Uterus (tissue), 2 donors: ENCODE measurements around the gene TIMM10B.

Experiments
- POLR2A ChIP-seq, 2 donors: fragments of 450-650 bp; IDR thresholded peaks; one replicate each; pipeline ENCODE4 v1.6.1; 2016; ENCODE audit warnings: antibody characterized with exemption in 2 of 2, mild to moderate bottlenecking in 1 of 2, moderate library complexity in 1 of 2
- TF ChIP-seq, protein P1 (sequence below), 4 experiments: fragments of 200-600 bp in 2 of 4; fragments of 450-650 bp in 2 of 4; sonication (generic) in 2 of 4; IDR thresholded peaks; one replicate each; pipeline ENCODE4 v1.5.1; 2016 to 2019; ENCODE audit warnings: antibody characterized with exemption in 4 of 4, mild to moderate bottlenecking in 2 of 4, moderate library complexity in 1 of 4

DNA sequence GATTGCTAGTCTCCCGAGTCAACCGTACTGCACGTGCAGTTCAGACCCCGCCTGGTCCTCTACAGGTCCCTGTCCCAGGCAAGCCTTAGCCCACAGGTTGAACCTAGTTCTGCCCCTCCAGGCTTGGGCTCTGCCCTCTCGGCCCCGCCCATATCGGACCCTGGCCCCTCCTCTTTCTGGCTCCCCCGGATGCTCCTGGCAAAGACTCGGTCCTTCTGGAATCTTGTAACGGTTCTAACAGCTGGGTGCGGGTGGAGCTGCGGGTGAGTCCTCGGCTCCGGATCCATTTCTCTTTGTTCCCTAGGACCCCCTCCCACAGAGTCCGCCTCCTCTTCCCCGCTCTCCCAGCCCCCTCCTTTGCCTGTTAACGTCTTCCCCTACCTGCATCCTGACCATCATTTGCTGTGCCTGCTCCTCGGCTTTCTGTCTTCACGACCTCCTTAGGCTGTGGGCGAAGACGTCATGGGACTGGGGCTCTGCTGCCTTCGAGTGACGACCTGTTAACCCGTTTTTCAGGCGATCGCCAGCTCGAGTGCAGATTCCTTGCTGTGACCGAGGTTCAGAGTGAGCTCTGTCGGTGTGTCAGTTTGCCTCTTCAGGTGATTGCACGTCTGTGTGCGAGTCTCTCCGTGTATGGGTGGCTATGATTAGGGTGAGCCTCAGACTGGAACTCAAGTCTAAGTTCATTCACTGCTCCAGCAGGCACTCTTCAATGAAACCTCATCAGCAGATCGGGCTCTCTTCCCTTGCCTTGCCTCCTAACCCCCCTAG, 16.0 kb downstream of the TIMM10B start, which contains the start of gene DNHD1:
- TF ChIP-seq, protein P1, sequence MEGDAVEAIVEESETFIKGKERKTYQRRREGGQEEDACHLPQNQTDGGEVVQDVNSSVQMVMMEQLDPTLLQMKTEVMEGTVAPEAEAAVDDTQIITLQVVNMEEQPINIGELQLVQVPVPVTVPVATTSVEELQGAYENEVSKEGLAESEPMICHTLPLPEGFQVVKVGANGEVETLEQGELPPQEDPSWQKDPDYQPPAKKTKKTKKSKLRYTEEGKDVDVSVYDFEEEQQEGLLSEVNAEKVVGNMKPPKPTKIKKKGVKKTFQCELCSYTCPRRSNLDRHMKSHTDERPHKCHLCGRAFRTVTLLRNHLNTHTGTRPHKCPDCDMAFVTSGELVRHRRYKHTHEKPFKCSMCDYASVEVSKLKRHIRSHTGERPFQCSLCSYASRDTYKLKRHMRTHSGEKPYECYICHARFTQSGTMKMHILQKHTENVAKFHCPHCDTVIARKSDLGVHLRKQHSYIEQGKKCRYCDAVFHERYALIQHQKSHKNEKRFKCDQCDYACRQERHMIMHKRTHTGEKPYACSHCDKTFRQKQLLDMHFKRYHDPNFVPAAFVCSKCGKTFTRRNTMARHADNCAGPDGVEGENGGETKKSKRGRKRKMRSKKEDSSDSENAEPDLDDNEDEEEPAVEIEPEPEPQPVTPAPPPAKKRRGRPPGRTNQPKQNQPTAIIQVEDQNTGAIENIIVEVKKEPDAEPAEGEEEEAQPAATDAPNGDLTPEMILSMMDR (IDR thresholded peaks at IDR 0.05) = no peak
- TF ChIP-seq POLR2A (IDR thresholded peaks at IDR 0.05) = no peak
